GM21390 (cell line): ENCODE measurements around the gene KANSL1.
"Not testable (repeated sequence)": the region's sequence is repeated elsewhere in the genome, so short reads cannot be mapped to it uniquely, and the experiment has no call there.

Experiments
- ATAC-seq: cut with Tn5 transposase; IDR thresholded peaks from one replicate; pipeline ENCODE4 v1.9.1; 2021; ENCODE audit not compliant: unreplicated experiment

KANSL1 gene

DNA sequence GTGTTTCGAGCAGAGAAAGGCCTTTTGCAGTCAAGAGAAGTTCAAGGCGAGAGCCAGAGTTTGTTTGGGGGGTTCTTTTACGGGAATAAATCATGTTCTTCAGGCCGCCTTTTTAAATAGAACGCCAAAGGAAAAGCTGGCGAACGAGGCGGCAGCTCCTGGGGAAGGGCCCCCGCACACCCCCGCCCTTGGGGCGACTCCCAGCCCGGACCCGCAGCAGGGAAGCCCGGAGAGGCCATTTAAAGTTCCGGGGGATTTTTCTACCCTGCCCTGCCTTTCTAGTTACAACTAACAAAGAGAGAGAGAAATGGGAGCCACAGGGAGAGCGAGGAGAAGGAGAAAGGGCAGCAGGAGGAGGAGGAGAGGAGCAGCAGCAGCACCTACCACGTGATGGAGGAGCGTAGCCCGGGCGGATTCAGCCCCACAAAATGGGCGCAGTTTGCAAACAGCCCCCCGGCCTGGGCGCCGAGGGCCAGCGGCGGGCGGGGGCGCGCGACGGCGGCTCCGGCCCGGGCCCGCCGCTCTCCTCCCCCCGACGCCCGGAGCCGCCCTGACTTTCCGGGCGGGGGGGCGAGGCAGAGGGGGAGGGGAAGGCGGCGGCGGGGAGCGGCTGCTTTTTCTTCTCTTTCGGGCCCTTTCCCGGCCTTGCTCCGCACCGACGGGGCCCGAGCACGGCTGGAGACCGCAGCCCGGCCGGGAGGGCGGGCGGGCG lies 634 bp downstream of the KANSL1 start:
- ATAC-seq: peak; percentile 23

DNA sequence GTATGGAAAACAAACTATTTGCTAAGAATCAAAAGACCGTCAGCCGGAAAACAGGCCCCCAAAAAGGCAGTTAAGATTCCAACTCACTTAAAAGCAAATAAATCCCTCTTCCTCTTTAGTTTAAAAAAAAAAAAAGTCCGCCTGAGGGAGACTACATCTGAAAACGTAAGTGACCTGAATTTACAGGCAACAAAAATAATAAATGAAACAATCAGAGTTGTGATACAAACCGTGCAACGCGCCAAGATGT lies 1.1 kb downstream of the KANSL1 start:
- ATAC-seq: no peak

DNA sequence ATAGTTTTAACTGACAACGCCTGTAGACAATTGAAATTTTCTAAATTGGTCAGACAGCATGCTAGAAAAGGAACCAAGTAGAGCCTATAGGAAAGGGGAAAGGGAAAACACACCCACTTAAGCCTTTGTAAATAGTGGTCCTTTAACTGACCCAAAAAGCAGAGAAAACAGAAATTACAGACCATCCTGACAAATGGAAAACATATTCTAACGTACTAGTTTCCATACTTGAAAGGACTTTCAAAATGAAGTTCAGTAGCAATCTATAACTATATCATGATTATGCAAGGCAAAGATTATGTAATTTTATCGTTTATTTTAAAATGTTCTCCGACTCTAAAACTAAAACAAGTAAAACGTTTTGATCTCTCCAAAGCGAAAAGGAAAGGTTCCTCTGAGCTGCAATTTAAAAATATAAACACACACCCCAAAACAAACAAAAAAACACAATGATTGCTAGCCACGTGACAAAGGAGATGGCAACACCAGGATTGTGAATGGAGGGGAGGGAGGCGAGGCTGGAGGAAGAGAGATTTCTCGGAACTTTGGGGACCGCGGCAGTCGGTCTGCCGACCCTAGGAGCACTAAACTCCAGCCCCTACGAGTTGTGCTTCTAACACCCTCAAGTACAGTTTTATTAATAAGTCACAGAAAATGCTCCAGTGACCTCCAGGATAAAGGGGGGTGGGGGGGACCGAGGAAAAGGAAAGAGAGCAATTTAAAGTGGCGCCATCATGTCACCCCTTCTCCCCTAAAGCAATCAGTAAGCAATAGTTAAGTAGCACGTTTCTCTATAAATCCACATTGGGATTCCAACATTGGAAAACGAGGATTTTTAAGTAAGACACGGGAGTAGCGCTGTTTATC lies 1.7 kb downstream of the KANSL1 start:
- no peak for ATAC-seq

DNA sequence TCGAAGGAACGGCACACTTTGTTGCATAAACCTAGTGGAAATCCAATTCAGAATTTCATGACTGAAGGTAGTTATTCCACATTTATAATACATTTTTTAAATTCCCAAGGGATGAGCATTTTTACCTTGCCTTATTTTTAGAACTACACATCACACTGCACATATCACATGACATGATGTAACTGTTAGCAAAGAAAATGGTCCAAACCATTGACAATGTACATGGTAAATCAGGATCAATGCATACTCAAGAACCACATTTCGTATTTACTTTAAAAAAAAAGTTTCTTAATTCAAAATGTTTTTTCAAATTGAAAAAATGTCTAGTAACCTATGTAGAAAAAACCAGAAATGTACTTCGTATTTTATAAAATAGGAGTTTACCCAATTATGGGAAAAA lies 2.5 kb downstream of the KANSL1 start:
- ATAC-seq: no peak

DNA sequence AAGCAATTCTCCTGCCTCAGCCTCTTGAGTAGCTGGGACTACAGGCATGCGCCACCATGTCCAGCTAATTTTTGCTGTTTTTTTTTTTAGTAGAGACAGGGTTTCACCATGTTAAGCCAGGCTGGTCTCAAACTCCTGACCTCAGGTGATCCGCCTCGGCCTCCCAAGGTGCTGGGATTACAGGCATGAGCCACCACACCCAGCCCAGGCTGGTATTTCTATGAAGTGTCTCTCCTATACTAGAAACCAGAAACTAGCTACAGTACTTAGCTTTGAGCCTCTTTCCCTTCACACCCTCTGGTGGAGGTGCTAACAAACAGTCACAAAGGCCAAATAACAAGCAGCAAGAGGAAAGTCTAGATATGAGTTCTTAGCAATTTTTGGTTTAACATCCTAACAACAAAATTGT lies 6.4 kb downstream of the KANSL1 start:
- ATAC-seq: not testable (repeated sequence)

DNA sequence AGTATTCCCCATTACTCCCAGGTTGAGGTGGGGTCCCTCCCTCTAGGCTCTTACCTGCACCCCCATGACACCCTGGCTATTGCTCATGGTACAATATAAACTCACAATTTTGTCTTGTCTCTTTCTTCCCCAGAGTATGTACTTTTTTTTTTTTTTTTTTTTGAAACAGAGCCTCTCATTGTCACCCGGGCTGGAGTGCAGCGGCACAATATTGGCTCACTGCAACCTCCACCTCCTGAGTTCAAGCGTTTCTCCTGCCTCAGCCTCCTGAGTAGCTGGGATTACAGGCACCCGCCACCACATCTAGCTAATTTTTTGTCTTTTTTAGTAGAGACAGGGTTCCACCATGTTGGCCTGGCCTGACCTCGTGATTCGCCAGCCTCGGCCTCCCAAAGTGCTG lies 8.5 kb downstream of the KANSL1 start:
- ATAC-seq: no peak

DNA sequence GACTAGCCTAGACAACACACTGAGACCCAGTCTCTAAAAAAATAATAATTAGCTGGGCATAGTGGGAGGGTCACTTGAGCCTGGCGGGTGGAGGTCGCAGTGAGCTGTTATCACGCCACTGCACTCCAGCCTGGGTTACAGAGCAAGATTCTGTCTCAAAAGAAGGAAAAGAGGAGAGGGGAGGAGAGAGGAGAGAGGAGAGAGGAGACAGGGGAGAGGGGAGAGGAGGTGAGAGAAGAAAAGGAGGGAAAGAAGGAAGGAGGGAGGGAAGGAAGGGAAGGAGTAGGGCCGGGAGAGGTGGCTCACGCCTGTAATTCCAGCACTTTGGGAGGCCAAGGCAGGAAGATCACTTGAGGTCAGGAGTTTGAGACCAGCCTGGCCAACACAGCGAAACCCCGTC lies 9.8 kb downstream of the KANSL1 start:
- not testable (repeated sequence) for ATAC-seq

DNA sequence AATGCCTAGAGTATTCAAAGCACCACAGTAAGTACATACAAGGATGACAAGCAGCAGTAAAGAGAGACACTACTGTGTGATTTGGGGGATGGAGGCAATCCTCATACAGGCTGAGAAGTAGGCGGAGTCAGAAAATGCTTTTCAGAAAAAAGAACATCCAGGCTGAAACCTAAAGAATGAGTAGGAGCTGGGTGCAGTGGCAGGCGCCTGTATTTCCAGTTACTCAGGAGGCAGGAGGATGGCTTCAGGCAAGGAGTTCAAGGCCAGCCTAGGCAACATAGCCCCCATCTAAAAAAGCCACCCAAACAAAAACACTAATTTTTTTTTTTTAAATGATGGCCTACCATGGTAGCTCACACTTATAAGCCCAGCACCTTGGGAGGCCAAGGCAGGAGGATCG lies 10.3 kb downstream of the KANSL1 start:
- ATAC-seq: no peak

DNA sequence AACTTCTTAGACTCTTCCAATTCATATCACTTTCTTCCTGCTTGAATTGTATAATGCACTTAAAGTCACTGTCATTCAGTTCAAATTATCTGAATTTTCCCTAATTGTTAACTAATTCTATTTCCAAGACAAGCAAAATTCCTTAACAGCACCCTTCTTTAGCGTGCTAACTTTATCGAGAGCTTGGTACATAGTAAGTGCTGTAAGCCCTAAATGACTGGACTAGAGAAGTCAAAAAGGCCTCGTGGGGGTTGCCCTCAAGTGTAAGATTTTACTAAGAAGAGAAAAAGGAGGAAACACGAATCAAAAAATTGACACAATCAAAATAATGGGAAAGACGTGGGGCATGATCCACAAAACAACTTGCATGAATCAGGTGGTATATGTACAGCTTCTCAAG lies 11.3 kb downstream of the KANSL1 start:
- no peak for ATAC-seq

DNA sequence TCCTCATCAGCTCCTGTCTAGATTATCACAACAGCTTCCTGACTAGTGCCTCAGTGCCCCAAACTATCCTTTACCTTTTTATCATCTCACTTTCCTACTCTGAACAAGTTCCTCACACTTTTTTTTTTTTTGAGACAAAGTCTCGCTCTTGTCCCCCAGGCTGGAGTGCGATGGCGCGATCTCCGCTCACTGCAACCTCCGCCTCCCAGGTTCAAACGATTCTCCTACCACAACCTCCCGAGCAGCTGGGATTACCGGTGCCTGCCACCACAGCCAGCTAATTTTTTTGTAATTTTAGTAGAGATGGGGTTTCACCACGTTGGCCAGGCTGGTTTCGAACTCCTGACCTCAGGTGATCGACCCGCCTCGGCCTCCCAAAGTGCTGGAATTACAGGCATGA lies 11.9 kb downstream of the KANSL1 start:
- ATAC-seq: not testable (repeated sequence)

DNA sequence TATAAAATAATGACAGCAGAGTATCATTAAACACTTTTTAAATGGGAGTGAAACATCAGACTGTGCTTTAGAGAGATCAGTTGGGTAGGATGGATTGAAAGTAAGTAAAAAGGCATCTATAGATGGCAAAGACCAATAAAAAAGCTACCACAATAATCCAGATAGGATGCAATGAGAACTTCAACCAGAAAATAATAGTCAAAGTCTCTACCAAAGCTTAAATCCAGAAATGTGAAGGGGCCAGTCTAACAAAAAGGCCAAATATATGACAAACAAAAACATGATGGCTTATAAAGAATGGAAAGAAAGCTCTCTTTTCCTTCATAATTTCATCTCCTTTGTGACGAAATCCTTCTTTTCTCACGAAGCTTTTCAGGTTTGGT lies 12.3 kb downstream of the KANSL1 start:
- no peak for ATAC-seq

DNA sequence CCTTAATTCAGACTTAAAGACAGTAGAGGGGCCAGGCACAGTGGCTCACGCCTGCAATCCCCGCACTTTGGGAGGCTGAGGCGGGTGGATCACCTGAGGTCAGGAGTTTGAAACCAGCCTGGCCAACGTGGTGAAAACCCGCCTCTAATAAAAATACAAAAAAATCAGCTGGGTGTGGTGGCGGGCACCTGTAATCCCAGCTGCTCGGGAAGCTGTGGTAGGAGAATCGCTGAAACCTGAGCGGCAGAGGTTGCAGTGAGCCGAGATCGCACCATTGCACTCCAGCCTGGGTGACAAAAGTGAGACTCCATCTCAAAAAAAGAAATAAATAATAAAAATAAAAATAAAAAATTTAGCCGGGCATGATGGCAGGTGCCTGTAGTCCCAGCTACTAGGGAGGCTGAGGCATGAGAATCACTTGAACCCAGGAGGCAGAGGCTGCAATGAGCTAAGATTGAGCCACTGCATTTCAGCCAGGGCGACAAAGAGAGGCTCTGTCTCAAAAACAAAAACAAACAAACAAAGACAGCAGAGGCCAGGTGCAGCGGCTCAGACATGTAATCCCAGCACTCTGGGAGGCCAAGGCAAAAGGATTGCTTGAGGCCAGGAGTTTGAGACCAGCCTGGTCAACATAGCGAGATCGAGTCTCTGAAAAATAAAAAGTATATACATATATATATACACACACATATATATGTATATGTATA lies 12.9 kb downstream of the KANSL1 start:
- not testable (repeated sequence) for ATAC-seq

DNA sequence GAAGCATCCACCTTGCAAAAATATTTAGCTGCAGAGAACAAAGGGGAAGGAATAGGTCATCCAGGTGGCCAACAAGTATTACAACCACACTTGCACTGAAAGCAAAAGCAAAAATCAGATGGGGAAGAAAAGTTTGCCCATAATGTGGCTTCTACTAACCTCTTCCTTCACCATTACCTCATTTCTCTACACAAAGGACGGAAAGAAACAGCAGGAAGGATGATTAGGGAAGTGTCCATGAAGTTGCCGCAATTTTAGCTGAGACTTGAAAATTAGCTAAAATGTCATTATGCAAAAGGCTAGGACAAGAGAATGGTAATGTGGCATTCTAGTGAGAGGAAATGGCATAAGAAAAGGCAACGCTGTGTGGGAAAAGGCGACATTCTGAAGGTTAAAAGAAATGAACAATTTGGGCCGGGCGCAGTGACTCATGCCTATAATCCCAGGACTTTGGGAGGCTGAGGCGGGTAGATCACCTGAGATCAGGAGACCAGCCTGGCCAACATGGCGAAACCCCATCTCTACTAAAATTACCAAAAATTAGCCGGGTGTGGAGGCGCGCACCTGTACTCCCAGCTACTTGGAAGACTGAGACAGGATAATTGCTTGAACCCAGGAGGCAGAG lies 13.7 kb downstream of the KANSL1 start:
- no peak for ATAC-seq

DNA sequence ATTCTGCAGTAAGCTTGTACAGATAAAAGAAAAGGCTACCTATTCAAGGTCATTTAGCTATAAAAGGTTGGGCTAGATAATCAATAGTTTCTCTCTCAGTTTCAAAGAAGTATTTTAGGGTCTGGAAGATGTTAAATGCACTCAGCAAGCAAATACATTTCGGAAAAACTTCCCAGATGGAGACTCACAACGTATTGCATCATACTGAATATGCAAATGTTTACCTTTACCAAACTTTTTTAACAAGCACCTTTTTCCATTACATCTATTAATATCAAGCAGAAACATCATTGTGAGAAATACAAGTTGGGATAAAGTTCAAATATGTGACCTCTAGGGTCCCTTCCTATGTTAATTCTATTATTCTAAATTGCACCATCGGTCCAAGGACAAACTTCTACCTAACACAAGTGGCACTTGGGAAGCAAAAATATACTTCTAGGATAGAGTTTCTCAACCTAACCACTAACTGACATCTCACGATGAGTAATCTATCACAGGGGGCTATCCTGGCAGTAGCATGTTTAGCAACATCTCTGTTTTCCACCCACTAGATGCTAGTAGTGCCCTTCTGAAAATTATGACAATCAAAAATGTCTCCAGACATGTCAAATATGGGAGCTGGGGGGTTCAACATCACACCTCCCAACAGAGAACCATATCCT lies 14.5 kb downstream of the KANSL1 start:
- ATAC-seq: no peak

DNA sequence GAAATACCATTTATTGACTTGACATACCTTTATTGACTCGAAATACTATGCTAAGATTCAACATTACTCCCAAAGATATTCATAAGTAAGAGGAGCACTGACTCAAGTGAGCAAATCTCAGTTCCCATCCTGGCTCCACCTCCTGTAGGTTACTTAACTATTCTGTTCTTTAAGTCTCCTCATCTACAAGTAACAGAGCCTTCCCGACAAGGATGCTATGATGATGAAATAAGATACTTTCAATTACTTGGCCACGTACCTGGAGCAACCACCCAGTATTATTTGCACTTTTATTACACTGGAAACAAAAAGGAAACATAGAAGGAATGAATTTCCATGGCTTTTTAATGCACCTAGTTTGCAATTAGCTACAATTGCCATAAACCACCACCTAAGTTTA lies 16.3 kb downstream of the KANSL1 start:
- ATAC-seq: no peak

DNA sequence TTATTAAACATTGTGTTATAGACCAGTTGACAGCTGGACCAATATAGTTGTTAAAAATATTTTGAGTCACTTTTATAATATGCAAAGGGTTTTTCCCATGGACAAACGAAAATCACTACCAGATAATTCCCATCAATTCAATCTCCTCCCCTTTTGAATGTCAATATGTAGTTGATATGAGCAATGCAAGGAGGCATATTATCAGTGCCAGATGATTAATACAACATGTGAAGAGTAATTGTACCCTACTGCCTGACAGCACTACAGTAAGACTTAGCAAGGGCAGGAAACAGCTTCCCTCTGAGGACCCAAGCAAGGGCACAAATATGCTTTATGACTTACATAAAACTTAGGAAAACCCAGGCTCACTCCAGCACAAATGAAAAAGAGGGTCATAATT lies 17.3 kb downstream of the KANSL1 start:
- ATAC-seq: no peak

DNA sequence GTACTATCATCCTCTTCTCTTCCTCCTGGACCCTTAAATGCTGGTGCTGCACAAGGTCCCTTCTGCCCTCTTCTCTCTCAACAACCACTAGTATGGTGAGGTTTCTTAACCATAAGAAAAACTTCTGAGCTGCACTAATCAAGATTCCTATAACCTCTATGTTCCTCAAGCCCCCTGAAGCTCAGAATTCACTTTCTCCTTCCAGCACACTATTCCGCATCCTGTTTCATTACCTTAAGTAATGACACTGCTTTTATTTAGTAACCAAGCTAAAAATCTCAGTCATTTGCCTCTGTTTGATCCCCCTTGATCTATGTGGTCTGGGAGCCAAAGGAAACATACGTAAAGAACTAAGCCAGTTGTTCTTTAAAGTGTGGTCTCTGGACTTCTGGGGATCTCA lies 20.1 kb downstream of the KANSL1 start:
- no peak for ATAC-seq

DNA sequence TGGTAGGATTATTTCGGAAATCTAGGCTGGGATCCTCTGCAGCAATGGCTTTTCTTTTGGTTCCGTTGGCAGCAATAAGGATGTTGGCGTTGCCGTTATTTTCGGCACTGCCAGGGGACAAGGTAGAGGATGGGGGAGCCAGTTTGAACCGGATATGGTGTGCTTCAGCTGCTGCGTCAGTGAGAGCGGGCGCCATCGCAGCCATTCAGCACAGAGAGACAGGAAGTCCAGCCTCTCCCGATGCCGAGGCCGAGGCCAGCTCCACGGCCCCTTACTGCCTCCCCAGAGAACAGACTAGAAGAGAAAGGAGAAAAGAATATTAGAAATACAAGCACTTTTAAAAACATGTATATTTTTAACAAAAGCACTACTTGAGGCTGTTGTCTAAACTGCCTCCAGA lies 21.3 kb downstream of the KANSL1 start:
- no peak for ATAC-seq

DNA sequence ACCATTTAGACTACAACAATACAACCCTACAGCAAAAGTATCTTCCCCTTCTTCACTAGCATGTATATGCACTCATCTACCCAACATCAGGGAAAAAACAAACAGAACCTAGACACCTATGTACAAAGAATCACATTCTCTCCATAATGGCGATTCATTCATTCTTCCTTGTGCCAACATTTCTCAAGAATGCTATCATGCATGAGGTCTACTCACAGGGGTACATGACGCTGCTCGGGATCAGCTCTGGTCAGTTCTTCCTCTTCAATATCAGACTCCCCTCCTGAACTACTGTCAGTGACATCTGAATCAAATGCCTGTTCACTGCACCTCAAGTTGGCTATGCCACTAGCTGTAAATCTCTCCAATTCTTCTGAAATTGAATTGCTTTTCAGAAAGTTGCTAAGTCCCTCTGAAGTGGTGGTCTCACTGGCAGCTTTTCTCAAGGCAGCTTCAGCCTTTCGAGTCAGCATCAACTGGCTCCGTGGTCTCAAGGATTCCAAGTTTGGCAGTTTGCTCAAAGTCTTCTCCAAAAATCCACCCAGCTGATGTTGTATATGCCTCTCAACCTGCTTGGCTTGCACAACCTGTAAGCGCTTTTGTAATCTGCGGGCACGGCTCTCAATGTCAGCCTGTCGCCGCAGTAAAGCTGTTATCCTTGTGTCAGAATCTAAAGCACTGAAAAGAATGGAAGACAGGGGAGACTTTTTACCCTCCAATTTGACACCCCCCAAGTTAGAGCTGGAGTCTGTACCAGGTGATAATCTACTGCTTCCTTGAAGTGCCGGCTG lies 22.4 kb downstream of the KANSL1 start:
- no peak for ATAC-seq

DNA sequence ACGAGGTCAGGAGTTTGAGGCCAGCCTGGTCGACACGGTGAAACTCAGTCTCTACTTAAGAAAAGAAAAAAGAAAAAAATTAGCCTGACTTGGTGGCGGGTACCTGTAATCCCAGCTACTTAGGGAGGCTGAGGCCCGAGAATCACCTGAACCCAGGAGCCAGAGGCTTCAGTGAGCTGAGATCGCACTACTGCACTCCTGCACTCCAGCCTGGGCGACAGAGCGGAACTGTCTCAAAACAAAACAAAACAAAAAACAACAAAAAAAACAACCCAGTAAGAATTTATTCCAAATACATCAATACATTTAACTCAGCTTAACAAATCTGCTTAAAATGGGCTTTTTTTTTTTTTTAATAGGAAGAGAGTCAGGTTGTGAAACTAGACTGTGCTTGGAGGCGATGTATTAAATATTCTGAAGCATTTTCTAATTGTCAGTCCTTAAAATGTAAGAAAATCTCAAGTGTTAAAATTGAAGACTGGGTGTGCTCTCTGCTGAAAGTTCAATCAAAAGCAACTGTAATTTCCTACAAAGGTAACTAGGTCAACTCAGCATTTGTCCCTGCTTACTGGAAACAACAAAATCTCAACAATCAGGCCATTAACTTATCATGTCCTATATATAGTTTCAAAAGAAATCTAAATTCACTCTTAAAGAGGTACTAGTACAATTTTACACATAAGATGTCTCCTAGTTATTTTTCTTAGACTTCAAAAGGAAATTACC lies 23.2 kb downstream of the KANSL1 start:
- no peak for ATAC-seq
